Posterior vena cava (tissue), 2 donors: ENCODE measurements around the gene TTC7B. TPM values are rescaled to one million over a fixed set of nuclear protein-coding genes. Genes with fewer than 3 reads are reported as not detected.

ENCODE experiments used
- DNase-seq: peaks from one replicate; pipeline ENCODE4 v3.0.0-alpha.2; 2020; ENCODE audit warnings: low spot score
- intact Hi-C, 2 donors: fragments of 100-400 bp; cut with DNase I; formaldehyde crosslinking; loops; one replicate each; pipeline versions ENCODE4 v1.14.1 to v1.14.2; 2022 to 2023
- total RNA-seq, 2 donors: library from RNA; stranded (reverse); fragmentation: NEBNext Ultra II Directional; extraction: Animal tissue kit (Norgen Biotek cat#: 25700); gene quantifications; one replicate each; pipeline ENCODE4 v1.2.1, GENCODE V29; 2021
- donor health status: DM: yes; HTN: yes; CAD: no.
- donor health status: DM: yes; HTN: yes; CAD: no.

Gene TTC7B
- total RNA-seq, 2 donors from 2014 or later = 60.5 to 75.7 TPM

- intact Hi-C loops = no loop called here
- no peak for DNase-seq
Measured at GRCh38 chr14:90645842-90646443, 170.3 kb downstream of the TTC7B start.

GRCh38 chr14:90644882-90645281 lies 171.3 kb downstream of the TTC7B start:
- intact Hi-C loops = no loop called here
- DNase-seq = no peak

GRCh38 chr14:90643982-90644670 lies 172.1 kb downstream of the TTC7B start:
- intact Hi-C loops = loop anchor here in 1 of 2 donors (2.0 kb wide), 1 partner anchor 13 kb away; no protein-coding TSS in a partner anchor
- DNase-seq = no peak

- DNase-seq = no peak
- intact Hi-C loops = loop anchor here in 1 of 2 donors (2.0 kb wide), 1 partner anchor 15 kb away; no protein-coding TSS in a partner anchor
Measured at GRCh38 chr14:90642244-90642717, 173.9 kb downstream of the TTC7B start.

GRCh38 chr14:90641615-90642243 lies 174.5 kb downstream of the TTC7B start:
- no peak for DNase-seq
- intact Hi-C loops = loop anchor here in 1 of 2 donors (2.0 kb wide), 1 partner anchor 15 kb away; no protein-coding TSS in a partner anchor

- no peak for DNase-seq
- intact Hi-C loops = no loop called here
Measured at GRCh38 chr14:90641168-90641567, 175.1 kb downstream of the TTC7B start.

GRCh38 chr14:90639641-90640040 lies 176.6 kb downstream of the TTC7B start:
- DNase-seq = no peak
- intact Hi-C loops = no loop called here

- intact Hi-C loops = no loop called here
- no peak for DNase-seq
Measured at GRCh38 chr14:90632871-90633270, 183.4 kb downstream of the TTC7B start.

GRCh38 chr14:90632451-90632850 lies 183.8 kb downstream of the TTC7B start:
- DNase-seq = no peak
- intact Hi-C loops = no loop called here

- intact Hi-C loops = no loop called here
- no peak for DNase-seq
Measured at GRCh38 chr14:90630171-90630806, 185.9 kb downstream of the TTC7B start.

- no peak for DNase-seq
- intact Hi-C loops = no loop called here
Measured at GRCh38 chr14:90629471-90629870, 186.8 kb downstream of the TTC7B start.

- intact Hi-C loops = no loop called here
- DNase-seq = no peak
Measured at GRCh38 chr14:90628825-90629224, 187.4 kb downstream of the TTC7B start.

GRCh38 chr14:90627478-90627877 lies 188.8 kb downstream of the TTC7B start:
- intact Hi-C loops = no loop called here
- DNase-seq = no peak

GRCh38 chr14:90626550-90626949 lies 189.7 kb downstream of the TTC7B start:
- intact Hi-C loops = no loop called here

GRCh38 chr14:90625445-90625844 lies 190.8 kb downstream of the TTC7B start:
- no peak for DNase-seq
- intact Hi-C loops = no loop called here

More at GRCh38 chr14:90626550-90626949, 189.7 kb downstream of the TTC7B start:
- no peak for DNase-seq

GRCh38 chr14:90624732-90625400 lies 191.4 kb downstream of the TTC7B start:
- intact Hi-C loops = no loop called here
- no peak for DNase-seq

- intact Hi-C loops = no loop called here
- peak; percentile 85 for DNase-seq
Measured at GRCh38 chr14:90624227-90624626, 192.0 kb downstream of the TTC7B start.

- no peak for DNase-seq
- intact Hi-C loops = no loop called here
Measured at GRCh38 chr14:90621201-90621600, 195.0 kb downstream of the TTC7B start.

- no peak for DNase-seq
- intact Hi-C loops = no loop called here
Measured at GRCh38 chr14:90620568-90621077, 195.6 kb downstream of the TTC7B start.
